HG03520 (cell line): Measurements from ENCODE around the gene TAOK3.
"Not testable (repeated sequence)": the region's sequence is repeated elsewhere in the genome, so short reads cannot be mapped to it uniquely, and the experiment has no call there.

Experiments used
- ATAC-seq: cut with Tn5 transposase; IDR thresholded peaks from one replicate; pipeline ENCODE4 v1.9.1; 2021; ENCODE audit warnings: mild to moderate bottlenecking, moderate library complexity; ENCODE audit not compliant: unreplicated experiment

TAOK3 gene

GRCh38 chr12:118307069-118307954 is 65.4 kb downstream of the TAOK3 start:
- peak; percentile 51 for ATAC-seq

GRCh38 chr12:118304093-118304492 is 68.6 kb downstream of the TAOK3 start:
- no peak for ATAC-seq

GRCh38 chr12:118302053-118302452 is 70.7 kb downstream of the TAOK3 start:
- ATAC-seq, result no peak

- no peak for ATAC-seq
These were observed 72.8 kb downstream of the TAOK3 start for GRCh38 chr12:118299791-118300460.

GRCh38 chr12:118297284-118297683 is 75.4 kb downstream of the TAOK3 start:
- ATAC-seq, result no peak

GRCh38 chr12:118292836-118293235 is 79.9 kb downstream of the TAOK3 start:
- no peak for ATAC-seq

- no peak for ATAC-seq
These were observed 82.6 kb downstream of the TAOK3 start for GRCh38 chr12:118290130-118290529.

GRCh38 chr12:118288174-118288573 is 84.5 kb downstream of the TAOK3 start:
- no peak for ATAC-seq

GRCh38 chr12:118287728-118288127 is 85.0 kb downstream of the TAOK3 start:
- ATAC-seq, result no peak

GRCh38 chr12:118282767-118283166 is 89.9 kb downstream of the TAOK3 start:
- ATAC-seq, result no peak

- ATAC-seq, result not testable (repeated sequence)
These were observed 94.4 kb downstream of the TAOK3 start for GRCh38 chr12:118278288-118278687.

- ATAC-seq, result no peak
These were observed 98.6 kb downstream of the TAOK3 start for GRCh38 chr12:118274066-118274465.

- ATAC-seq, result no peak
These were observed 100.8 kb downstream of the TAOK3 start for GRCh38 chr12:118271770-118272417.

- no peak for ATAC-seq
These were observed 101.5 kb downstream of the TAOK3 start for GRCh38 chr12:118271183-118271582.

- ATAC-seq, result no peak
These were observed 102.9 kb downstream of the TAOK3 start for GRCh38 chr12:118269806-118270205.

- ATAC-seq, result no peak
These were observed 113.6 kb downstream of the TAOK3 start for GRCh38 chr12:118259079-118259478.

- no peak for ATAC-seq
These were observed 116.4 kb downstream of the TAOK3 start for GRCh38 chr12:118256352-118256751.

GRCh38 chr12:118249547-118249946 is 123.2 kb downstream of the TAOK3 start:
- no peak for ATAC-seq

GRCh38 chr12:118245886-118246285 is 126.8 kb downstream of the TAOK3 start:
- not testable (repeated sequence) for ATAC-seq

- ATAC-seq, result no peak
These were observed 133.8 kb downstream of the TAOK3 start for GRCh38 chr12:118238888-118239287.

GRCh38 chr12:118237908-118238307 is 134.8 kb downstream of the TAOK3 start:
- ATAC-seq, result no peak
